CD4-positive, alpha-beta T cell treated with Interleukin-15 for 1 hour (primary cell): ENCODE results near the gene TELO2.

Experiments
- DNase-seq: peaks from one replicate; pipeline ENCODE4 v3.0.0-alpha.2; 2020

The TELO2 gene

GRCh38 chr16:1500465-1501150, 7.4 kb downstream of the TELO2 start:
- no peak for DNase-seq

DNA sequence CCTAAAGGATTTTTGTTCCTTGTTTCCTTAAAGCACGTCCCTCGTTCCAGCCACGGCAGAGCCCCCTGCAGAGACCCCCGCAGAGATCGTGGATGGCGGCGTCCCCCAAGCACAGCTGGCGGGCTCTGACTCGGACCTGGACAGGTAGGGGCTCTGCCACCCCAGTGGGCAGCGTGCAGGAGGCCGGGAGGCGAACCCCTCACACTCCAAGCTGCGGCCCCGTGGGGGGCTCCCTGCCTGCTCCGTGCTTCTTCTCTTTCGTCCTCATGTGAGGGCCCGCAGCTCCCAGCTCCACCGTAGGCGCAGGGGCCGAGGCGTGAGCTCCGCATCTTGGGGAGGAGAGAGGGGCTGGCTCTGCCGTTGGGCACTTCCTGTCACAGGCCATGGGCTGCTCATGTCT, 8.5 kb downstream of the TELO2 start:
- no peak for DNase-seq

- no peak for DNase-seq
Measured at GRCh38 chr16:1502092-1503004, 9.2 kb downstream of the TELO2 start.

DNA sequence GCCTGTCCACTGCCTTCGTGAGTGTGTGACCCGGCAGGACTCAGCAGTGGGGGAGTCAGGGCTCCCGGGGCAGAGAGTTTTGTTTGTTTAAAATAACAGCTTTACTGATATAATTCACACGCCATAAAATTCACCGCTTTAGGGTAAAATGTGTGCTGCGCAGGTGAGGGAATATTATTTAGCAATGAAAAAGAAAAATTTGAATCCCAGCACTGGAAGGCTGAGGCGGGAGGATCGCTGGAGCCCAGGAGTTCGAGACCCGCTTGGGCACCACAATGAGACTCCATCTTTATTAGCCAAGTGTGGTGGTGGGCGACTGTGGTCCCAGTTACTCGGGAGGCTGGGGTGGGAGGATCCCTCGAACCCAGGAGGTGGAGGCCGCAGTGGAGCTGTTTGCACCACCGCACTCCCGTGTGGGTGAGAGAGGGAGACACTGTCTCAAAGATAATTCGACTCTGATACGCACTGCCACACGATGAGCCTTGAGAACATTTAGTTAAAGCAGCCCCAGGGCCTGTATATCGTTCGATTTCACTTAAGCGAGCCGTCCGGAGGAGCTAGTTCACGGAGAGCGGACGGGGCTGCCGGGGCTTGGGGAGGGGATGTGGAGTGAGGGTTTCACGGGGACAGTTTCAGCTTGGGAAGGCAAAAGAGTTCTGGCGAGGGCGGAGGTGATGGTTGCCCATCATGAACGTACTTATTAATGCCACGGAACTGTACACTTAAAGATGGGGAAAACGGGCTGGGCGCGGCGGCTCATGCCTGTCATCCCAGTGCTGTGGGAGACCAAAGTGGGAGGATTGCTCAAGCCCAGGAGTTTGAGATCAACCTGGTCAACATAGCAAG, 10.2 kb downstream of the TELO2 start:
- DNase-seq = no peak

- DNase-seq = no peak
Measured at GRCh38 chr16:1505073-1505844, 12.1 kb downstream of the TELO2 start.

DNA sequence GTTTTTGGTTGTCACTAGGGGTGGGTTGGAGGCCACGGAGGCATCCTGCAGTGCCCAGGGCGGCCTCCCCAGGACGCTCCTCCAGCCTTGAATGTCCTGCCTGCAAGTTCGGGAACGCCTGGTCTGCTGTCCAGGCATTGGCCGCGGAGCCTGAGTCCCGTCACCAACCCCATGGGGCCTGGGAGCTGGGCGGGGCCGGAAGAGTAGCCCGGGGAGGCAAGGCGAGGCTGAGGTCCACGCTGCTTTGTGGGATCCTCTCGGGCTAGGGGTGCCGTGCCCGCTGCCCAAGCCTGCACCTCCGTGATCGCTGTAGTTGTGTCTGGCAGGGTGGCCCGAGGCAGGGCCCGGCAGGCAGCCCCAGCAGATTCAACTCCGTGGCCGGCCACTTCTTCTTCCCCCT, 12.8 kb downstream of the TELO2 start:
- DNase-seq = no peak

DNA sequence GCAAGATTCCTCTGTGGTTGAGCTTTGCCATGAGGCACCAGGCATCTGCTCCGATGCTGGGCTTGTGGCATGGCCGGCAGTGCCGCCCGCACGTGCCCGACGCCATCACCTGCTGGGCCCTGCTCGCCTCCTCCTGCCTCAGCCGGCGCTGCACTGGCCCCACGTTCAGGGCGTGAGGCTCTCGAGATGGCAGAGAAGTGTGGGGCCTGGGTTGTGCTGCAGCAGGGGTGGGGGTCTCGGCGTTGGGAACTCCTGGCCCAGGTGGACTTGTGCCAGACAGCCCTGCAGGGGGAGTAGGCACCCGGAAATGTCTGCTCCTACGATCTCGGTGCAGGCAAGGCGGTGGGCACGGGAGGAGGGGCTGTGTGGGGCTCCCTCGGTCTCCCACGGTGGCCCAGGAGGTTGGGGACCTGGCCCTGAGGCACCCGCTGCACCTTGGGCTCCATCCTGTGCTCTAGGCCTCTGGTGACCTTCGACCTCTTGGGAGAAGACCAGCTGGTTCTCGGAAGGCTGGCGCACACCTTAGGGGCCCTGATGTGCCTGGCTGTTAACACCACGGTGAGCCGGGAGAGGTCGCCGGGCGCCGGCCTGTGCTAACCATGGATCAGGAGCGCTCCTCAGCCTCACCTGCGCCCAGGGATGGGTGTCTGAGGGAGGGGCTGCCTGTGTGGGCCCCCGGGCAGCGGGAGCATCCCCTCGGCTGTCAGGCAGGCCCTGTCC, 13.5 kb downstream of the TELO2 start:
- DNase-seq = no peak

DNA sequence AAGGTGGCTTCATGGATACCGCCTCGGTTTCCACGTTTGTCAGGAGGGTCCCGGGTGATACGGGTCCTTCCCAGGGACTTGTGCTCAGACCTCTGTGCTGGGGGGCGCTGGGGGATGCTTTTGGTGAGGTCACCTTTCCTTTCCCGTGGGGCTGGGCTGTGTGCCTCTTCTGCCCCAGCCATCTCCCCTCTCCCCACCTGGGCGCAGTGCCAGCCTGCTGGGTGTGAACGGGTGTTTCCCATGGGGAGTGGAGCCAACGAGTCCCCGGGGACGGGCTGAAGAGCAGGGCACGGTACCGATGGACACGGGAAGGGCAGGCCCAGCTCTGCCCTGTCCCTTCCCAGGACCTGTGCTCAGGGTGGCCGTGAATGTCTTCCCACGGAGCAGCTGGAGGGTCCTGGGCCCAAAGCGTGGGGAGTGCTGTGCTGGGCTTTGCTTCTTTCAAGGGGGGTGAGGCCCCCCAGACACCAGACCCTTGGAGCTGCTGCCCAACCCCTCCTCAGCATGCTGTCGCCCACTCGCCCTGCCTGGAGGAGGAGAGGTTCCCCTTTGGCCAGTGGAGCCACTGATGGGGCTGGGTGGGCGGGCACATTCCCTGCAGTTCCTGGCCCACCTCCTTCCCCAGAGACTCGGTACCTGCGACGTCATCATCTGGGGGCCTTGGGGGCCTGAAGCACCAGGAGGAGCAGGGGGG, 15.5 kb downstream of the TELO2 start:
- DNase-seq = no peak

DNA sequence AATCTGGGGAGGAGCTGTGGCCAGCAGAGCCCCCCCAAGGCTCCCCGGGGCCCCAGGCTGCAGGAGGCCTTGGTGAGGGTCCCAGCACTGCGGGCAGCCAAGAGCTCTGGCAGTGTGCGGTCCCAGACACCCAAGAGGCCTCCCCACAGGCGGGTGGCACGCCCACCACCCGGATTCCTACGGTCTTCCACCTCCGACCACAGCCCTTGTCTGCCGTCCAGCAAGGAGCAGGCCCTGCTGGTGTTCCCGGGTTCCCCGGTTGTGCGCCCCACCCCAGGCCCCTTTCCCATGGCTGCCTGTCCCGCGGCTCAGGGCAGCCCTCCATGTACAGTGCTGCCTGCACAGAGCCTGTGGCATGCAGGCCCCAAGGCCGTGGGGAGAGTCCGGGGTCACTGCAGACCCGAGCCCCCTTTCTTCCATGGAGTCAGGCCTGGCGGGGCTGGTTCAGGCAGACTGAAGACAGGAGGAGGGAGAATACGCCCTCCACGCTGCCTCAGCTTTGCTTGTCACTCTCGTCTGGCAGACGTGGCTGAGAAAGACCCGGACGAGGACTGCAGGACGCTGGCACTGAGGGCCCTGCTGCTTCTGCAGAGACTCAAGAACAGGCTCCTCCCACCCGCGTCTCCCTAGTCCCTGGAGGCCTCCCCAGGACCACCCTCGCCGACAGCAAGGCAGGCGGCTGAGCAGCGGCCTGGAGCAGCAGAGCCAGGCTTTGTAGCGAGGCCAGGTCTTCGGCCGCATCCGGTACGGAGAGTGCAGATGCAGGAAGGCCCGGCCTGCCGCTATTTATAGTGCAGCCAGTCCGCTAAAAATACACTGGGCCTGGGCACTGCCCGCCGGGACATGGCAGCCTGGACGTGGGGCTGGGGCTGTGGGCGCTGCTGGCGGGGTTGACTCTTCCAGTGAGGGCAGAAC, 16.4 kb downstream of the TELO2 start:
- DNase-seq = no peak

- no peak for DNase-seq
Measured at GRCh38 chr16:1510272-1510671, 17.1 kb downstream of the TELO2 start.

DNA sequence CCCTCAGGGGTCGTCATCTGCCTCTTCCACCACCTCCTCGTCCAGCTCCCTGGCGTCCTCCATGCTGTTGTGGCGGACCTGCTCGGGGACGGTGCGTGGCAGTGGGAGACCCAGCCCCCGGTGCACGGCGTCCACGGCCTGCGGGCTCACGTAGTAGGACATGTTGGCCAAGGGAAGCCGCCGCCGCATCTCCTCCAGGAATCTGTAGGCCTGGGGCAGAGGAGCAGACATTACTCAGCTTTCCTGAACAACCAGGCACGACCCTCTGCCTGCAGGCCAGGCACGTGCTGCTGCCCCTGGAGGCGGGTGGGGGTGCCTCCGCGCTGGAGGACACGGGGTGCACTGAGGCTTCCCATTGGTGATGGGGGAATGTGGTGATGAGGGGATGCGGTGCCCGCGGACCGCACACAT, 17.8 kb downstream of the TELO2 start:
- no peak for DNase-seq

DNA sequence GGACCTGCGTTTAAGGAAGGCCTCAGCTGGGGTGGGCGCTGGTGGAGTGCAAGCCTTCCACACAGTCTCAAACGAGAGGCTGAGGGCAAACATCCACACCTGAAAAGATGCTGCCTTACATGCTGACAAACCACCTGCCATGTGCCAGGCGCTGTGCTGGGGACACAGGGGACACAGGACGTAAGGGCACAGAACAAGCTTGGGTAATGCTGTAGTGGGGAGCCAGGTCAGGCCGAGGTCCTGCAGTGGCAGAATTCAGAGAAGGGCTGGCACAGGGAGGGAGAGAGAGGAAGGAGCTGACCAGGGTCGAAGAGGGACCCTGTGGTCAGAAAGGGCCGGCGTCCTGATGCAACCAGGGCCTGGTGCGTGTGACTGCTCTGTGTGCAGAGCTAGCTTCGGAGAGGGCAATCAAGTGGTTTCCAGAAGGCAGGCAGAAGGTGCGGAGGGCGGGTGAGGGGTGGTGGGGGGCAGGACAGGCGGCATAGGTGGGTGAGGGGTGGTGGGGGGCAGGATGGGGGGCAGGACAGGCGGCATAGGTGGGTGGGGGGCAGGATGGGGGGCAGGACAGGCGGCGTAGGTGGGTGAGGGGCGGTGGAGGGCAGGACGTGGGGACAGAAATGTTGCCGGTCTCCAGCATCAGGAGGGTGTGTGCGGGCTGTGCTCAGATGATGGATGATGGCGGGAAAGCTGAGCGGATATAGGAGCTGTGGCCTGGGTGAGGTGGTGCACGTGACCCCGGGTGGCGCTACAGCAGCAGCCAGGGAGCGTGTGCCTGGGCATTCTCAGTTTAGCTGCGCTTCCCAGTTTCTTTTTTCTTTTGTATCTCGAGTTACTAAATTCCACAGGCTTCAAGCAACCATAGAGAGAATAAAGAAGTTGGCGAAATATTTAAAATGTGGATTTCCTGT, 18.8 kb downstream of the TELO2 start:
- DNase-seq = no peak

- no peak for DNase-seq
Measured at GRCh38 chr16:1512774-1513173, 19.6 kb downstream of the TELO2 start.

- DNase-seq = no peak
Measured at GRCh38 chr16:1514507-1514906, 21.3 kb downstream of the TELO2 start.

DNA sequence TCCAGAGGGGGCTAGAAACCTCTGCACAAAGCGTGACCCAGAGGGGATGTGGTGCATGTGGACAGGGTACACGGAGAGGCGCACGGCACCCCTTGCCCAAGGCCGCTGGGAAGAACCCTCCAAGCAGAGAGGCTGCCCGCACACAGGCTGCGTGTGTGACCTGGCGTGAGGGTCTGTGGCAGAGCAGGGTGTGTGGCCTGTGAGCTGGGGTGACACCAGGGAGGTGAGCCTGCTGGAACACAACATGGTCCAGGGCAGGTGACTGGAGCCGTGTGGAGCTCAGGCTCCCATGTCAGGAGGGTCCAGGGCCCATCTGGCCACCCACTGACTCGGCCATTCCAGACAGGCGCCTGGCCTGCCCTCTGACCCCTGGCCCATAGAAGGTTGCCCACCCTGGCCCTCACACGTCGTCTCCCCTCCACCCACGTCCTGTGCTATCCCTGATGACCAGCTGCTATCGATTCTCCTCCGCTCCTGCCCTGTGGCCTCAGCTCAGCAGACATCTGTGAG, 25.5 kb downstream of the TELO2 start:
- DNase-seq = no peak

- no peak for DNase-seq
Measured at GRCh38 chr16:1519831-1520230, 26.7 kb downstream of the TELO2 start.

- no peak for DNase-seq
Measured at GRCh38 chr16:1520461-1520860, 27.3 kb downstream of the TELO2 start.

DNA sequence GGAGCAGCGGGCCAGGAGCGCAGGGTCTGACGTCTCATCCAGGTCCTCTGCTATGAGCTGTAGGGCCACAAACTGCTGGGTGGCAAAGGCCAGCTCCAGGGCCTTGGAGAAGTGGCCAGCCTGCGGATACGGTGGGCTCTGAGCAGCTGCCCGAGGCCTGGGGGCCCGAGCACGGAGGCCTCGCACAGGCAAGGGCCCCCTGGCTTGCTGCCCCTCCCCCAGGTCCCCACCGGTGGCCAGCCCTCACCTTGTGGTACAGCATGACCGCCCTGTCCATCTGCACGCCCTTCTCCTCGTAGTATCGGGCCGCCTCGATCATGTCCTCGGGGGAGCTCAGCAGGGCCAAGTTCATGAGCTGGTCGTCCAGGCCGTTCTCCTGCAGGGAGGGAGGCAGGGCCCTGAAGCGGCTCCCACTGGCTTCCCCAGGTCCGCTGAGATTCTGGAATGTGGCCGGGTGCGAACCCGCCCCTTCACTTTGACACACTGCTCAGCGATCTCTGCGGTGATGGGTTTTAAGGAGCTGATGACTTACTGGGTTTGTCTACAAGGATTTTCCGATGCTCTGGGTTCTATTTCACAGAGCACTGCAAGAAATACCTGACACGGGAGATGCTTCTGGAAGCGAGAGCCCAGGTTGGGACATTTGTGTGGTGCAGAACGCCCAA, 30.6 kb downstream of the TELO2 start:
- DNase-seq = no peak
